Stimulated activated CD8-positive, alpha-beta memory T cell treated with anti-CD3 and anti-CD28 coated beads, Interleukin-7, amount 100 ng/mL, for 1 hour (primary cell): ENCODE measurements around the gene GLI1.
"Not testable (repeated sequence)": the region's sequence is repeated elsewhere in the genome, so short reads cannot be mapped to it uniquely, and the experiment has no call there.

Experiments
- DNase-seq, 2 donors: peaks; one replicate each; pipeline ENCODE4 v3.0.0-alpha.2; 2020; ENCODE audit warnings: low read depth in 2 of 2

The GLI1 gene

GRCh38 chr12:57441846-57442427, 17.6 kb upstream of the GLI1 start:
- DNase-seq: no peak

- not testable (repeated sequence) for DNase-seq
Observed at GRCh38 chr12:57444337-57444736, 15.2 kb upstream of the GLI1 start.

- DNase-seq: no peak
Observed at GRCh38 chr12:57444744-57445143, 14.8 kb upstream of the GLI1 start.

- no peak for DNase-seq
Observed at GRCh38 chr12:57446292-57446960, 13.2 kb upstream of the GLI1 start.

GRCh38 chr12:57448669-57449068, 10.9 kb upstream of the GLI1 start:
- DNase-seq: no peak

- no peak for DNase-seq
Observed at GRCh38 chr12:57449375-57449774, 10.2 kb upstream of the GLI1 start.

- no peak for DNase-seq
Observed at GRCh38 chr12:57450057-57450456, 9.5 kb upstream of the GLI1 start.

GRCh38 chr12:57451233-57451778, 8.3 kb upstream of the GLI1 start:
- DNase-seq: no peak

DNA sequence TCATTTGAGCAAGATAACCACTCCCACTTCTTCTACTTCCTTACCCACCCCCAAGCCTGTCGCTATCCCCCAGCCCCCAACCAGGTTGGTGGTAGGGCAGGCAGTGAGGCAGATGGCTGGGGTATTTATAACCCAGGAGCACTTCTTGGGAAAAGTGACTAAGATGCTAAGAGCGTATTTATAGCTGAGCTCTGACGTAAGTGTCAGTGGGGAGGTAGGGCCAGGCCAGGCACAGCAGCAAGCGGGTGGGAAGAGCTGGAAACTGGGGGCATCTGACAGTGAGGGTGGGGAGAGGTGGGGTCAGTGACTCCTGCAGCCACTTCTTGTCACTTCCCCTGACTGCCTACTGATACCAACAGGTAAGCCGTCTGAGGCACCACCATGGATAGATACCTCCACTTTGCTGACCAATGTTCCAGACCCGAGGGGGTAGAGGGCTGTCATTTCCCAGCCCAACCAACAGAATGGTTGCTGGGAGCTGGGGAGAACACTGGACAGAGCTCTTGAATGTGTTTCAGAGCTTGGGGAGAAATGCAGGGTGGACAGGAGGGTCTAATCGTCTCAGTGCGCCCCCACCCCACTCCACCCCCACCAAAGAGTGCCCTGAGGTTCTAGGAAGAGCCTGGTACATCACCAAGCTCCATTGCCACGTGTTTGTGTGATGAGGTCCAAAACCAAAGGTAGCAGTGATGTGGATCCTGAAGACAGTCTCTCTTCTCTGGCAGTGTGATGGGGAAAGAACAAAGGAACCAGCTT, 7.2 kb upstream of the GLI1 start:
- DNase-seq: no peak

GRCh38 chr12:57452937-57453509, 6.6 kb upstream of the GLI1 start:
- DNase-seq: no peak

- DNase-seq: no peak
Observed at GRCh38 chr12:57454213-57454565, 5.4 kb upstream of the GLI1 start.

DNA sequence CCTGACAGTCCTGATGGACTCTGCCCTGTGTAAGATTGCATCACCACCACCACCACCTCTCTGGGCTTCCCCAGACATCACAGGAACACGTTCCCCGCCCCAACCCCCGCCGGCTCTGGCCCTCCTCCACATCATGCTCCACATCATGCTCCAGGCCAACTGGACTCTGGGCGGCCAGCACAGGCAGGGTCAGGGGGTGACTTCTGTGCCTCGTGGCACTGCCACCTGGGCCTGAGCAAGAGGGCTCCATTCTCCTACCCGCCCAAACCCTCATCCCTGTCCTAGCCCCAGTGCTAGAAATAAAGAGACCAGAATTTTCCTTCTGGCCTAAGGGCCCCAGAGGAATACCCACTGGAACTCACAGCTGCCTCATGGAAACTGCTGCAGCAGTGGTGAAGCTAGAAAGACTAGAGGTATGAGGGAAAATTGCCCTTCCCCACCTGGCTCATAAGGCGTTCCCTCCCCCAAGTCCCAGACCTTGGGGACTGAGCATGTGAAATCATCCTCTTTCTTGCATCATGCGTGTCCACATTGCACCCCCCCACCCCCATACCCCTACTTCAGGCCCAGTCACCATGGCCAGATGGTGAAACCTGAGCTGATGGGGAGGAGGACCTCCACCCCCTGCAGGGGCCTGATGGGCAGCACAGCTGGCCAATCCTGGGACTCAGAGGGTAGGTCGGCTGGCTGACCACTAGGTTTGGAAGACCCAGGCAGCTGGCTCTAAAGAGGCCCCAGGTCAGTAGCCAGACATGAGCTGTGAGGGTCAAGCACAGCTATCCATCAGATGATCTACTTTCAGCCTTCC, 4.8 kb upstream of the GLI1 start, which contains the start of gene INHBE:
INHBE (plus strand) TSS at position 742 of the 808 bp plus-strand sequence. CDS start 230 bp downstream, outside the sequence.
- no peak for DNase-seq

DNA sequence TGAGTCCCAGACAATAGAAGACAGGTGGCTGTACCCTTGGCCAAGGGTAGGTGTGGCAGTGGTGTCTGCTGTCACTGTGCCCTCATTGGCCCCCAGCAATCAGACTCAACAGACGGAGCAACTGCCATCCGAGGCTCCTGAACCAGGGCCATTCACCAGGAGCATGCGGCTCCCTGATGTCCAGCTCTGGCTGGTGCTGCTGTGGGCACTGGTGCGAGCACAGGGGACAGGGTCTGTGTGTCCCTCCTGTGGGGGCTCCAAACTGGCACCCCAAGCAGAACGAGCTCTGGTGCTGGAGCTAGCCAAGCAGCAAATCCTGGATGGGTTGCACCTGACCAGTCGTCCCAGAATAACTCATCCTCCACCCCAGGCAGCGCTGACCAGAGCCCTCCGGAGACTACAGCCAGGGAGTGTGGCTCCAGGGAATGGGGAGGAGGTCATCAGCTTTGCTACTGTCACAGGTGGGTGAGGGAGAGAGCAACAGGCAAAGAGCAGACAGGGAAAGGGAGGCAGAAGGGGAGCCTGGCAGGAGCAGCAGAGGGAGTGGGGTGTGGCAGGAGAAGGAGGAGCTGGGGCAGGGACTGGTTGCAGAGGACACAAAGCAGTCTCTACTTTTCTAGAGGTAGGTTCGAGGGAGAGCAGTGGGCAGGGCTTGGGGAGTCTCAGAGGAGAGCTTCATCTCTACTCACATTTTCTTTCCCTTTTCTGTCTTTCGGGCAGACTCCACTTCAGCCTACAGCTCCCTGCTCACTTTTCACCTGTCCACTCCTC, 4.0 kb upstream of the GLI1 start:
- DNase-seq: no peak

DNA sequence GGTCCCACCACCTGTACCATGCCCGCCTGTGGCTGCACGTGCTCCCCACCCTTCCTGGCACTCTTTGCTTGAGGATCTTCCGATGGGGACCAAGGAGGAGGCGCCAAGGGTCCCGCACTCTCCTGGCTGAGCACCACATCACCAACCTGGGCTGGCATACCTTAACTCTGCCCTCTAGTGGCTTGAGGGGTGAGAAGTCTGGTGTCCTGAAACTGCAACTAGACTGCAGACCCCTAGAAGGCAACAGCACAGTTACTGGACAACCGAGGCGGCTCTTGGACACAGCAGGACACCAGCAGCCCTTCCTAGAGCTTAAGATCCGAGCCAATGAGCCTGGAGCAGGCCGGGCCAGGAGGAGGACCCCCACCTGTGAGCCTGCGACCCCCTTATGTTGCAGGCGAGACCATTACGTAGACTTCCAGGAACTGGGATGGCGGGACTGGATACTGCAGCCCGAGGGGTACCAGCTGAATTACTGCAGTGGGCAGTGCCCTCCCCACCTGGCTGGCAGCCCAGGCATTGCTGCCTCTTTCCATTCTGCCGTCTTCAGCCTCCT, 3.4 kb upstream of the GLI1 start:
- DNase-seq: no peak

DNA sequence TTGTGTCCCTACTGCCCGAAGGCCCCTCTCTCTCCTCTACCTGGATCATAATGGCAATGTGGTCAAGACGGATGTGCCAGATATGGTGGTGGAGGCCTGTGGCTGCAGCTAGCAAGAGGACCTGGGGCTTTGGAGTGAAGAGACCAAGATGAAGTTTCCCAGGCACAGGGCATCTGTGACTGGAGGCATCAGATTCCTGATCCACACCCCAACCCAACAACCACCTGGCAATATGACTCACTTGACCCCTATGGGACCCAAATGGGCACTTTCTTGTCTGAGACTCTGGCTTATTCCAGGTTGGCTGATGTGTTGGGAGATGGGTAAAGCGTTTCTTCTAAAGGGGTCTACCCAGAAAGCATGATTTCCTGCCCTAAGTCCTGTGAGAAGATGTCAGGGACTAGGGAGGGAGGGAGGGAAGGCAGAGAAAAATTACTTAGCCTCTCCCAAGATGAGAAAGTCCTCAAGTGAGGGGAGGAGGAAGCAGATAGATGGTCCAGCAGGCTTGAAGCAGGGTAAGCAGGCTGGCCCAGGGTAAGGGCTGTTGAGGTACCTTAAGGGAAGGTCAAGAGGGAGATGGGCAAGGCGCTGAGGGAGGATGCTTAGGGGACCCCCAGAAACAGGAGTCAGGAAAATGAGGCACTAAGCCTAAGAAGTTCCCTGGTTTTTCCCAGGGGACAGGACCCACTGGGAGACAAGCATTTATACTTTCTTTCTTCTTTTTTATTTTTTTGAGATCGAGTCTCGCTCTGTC, 2.7 kb upstream of the GLI1 start:
- no peak for DNase-seq

GRCh38 chr12:57458665-57459054, 925 bp upstream of the GLI1 start:
- no peak for DNase-seq

GRCh38 chr12:57459055-57459749, 383 bp upstream of the GLI1 start:
- peak; percentile 84 to 90 for DNase-seq

- no peak for DNase-seq
Observed at GRCh38 chr12:57460468-57460784, 841 bp downstream of the GLI1 start.

- no peak for DNase-seq
Observed at GRCh38 chr12:57460841-57461275, 1.3 kb downstream of the GLI1 start.
